Thymus (tissue), 11 donors: Measurements from ENCODE around the gene PCDHA7. TPM values are rescaled to one million over a fixed set of nuclear protein-coding genes. Genes with fewer than 3 reads are reported as not detected.

Experiments
- DNase-seq, 9 donors: peaks; one replicate each; pipeline ENCODE4 v3.0.0-alpha.2; 2013; ENCODE audit warnings: low spot score in 9 of 9, low read depth in 6 of 9, missing footprints in 1 of 9
- H3K27ac ChIP-seq, 2 donors: one replicate each; pipeline ENCODE4 v1.5.1; 2013; ENCODE audit warnings: control low read depth in 1 of 2, low read depth in 1 of 2, low read length in 1 of 2, mild to moderate bottlenecking in 1 of 2, moderate library complexity in 1 of 2
- H3K27me3 ChIP-seq, 2 donors: one replicate each; pipeline ENCODE4 v1.5.1; 2013; ENCODE audit warnings: low read length in 1 of 2; ENCODE audit not compliant: control insufficient read depth in 2 of 2, insufficient read depth in 1 of 2
- H3K36me3 ChIP-seq, 2 donors: one replicate each; pipeline ENCODE4 v1.5.1; 2013; ENCODE audit warnings: low read length in 1 of 2, mild to moderate bottlenecking in 1 of 2, moderate library complexity in 1 of 2; ENCODE audit not compliant: control insufficient read depth in 2 of 2, insufficient read depth in 2 of 2
- H3K4me1 ChIP-seq, 2 donors: one replicate each; pipeline ENCODE4 v1.5.1; 2013; ENCODE audit warnings: low read length in 2 of 2; ENCODE audit not compliant: control insufficient read depth in 2 of 2, insufficient read depth in 2 of 2
- H3K4me3 ChIP-seq, 2 donors: one replicate each; pipeline ENCODE4 v1.5.1; 2013; ENCODE audit warnings: low read length in 2 of 2, control low read depth in 1 of 2, mild to moderate bottlenecking in 1 of 2
- H3K9me3 ChIP-seq, 2 donors: one replicate each; pipeline ENCODE4 v1.5.1; 2013; ENCODE audit warnings: low read length in 1 of 2, mild to moderate bottlenecking in 1 of 2; ENCODE audit not compliant: control insufficient read depth in 2 of 2, insufficient read depth in 1 of 2
- WGBS: extraction: QIAGEN DNeasy Blood & Tissue Kit; methylation state at CpG from one replicate; pipeline ENCODE4 v1.1.7; 2013; 5-methylcytosine and 5-hydroxymethylcytosine counted together
- polyA plus RNA-seq: library from polyadenylated mRNA; stranded (reverse); fragments of 200-250 nt; gene quantifications from one replicate; pipeline ENCODE4 v1.2.3, GENCODE V29; 2013
- total RNA-seq: library from RNA; stranded (reverse); fragments of 120-200 nt; gene quantifications from one replicate; pipeline ENCODE4 v1.2.4, GENCODE V29; 2013
- donor health status: healthy.

The PCDHA7 gene
- total and polyA plus RNA-seq, 2 donors, result under 0.01 to 0.02 TPM

DNA sequence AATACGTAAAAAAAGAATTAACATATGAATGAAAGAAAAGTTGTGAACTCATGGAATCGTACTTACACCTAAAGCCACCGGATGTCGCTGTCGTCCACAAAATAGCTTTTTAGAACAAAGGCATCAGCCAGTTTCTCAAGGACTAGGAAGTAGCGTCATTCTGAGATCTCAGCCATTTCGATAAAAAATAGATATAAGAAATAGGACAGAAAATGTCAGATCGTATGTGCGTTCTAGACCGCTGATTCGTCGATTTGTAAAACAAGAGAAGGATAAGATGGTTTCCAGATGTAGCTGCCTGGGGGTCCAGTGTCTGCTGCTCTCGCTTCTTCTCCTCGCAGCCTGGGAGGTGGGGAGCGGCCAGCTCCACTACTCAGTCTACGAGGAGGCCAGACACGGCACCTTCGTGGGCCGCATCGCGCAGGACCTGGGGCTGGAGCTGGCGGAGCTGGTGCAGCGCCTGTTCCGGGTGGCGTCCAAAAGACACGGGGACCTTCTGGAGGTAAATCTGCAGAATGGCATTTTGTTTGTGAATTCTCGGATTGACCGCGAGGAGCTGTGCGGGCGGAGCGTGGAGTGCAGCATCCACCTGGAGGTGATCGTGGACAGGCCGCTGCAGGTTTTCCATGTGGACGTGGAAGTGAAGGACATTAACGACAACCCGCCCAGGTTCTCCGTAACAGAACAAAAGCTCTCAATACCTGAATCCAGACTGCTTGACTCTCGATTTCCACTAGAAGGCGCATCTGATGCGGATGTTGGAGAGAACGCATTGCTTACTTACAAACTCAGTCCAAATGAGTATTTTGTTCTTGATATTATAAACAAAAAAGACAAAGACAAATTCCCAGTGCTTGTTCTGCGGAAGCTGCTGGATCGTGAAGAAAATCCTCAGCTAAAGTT, 22.0 kb downstream of the PCDHA7 start, which contains the start of gene PCDHA10:
Gene PCDHA10, plus strand, starts transcription at position 126 of the 903 bp plus-strand sequence. Its CDS starts 152 bp downstream, at position 278.
- Histone ChIP-seq H3K4me1 (no peaks in the 10 kb centered on the region), H3K27ac (no peak within 1 kb of the TSS), H3K9me3 (peaks cover 0 to 17% of the 10 kb centered on the region in 2 donors), H3K4me3 (no peak within 1 kb of the TSS), H3K36me3 (no peaks in the 10 kb centered on the region), H3K27me3 (peaks cover 0 to 2% of the 10 kb centered on the region in 2 donors)
- 36% methylated on average over 44 of the region's 44 CpGs for WGBS
- DNase-seq, result no peak

DNA sequence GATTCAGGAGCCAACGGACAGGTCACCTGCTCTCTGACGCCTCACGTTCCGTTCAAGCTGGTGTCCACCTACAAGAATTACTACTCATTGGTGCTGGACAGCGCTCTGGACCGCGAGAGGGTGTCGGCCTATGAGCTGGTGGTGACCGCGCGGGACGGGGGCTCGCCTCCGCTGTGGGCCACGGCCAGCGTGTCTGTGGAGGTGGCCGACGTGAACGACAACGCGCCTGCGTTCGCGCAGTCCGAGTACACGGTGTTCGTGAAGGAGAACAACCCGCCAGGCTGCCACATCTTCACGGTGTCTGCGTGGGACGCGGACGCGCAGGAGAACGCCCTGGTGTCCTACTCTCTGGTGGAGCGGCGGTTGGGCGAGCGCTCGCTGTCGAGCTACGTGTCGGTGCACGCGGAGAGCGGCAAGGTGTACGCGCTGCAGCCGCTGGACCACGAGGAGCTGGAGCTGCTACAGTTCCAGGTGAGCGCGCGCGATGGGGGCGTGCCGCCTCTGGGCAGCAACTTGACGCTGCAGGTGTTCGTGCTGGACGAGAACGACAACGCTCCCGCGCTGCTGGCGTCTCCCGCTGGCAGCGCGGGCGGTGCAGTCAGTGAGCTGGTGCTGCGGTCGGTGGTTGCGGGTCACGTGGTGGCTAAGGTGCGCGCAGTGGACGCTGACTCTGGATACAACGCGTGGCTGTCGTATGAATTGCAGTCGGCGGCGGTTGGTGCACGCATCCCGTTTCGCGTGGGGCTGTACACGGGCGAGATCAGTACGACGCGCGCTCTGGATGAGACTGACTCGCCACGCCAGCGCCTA, 23.3 kb downstream of the PCDHA7 start:
- Histone ChIP-seq H3K27me3 (peaks cover 0 to 2% of the 10 kb centered on the region in 2 donors), H3K4me3 (no peak overlapping the region), H3K4me1 (no peaks in the 10 kb centered on the region), H3K9me3 (peaks cover under 1 to 25% of the 10 kb centered on the region in 2 donors), H3K27ac (no peak overlapping the region), H3K36me3 (no peaks in the 10 kb centered on the region)
- WGBS, result 68% methylated on average over 94 of the region's 94 CpGs
- no peak for DNase-seq

DNA sequence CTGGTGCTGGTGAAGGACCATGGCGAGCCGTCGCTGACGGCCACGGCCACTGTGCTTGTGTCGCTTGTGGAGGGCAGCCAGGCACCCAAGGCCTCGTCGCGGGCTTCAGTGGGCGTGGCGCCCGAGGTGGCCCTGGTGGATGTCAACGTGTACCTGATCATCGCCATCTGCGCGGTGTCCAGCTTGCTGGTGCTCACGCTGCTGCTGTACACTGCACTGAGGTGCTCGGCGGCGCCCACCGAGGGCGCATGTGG, 23.8 kb downstream of the PCDHA7 start:
- DNase-seq, result no peak
- H3K4me1 ChIP-seq, result no peaks in the 10 kb centered on the region
- H3K4me3 ChIP-seq, result no peak overlapping the region
- 63% methylated on average over 22 of the region's 22 CpGs for WGBS
- no peaks in the 10 kb centered on the region for H3K36me3 ChIP-seq
- peaks cover 0 to 4% of the 10 kb centered on the region in 2 donors for H3K27me3 ChIP-seq
- no peak overlapping the region for H3K27ac ChIP-seq
- H3K9me3 ChIP-seq, result peaks cover 3 to 30% of the 10 kb centered on the region in 2 donors

DNA sequence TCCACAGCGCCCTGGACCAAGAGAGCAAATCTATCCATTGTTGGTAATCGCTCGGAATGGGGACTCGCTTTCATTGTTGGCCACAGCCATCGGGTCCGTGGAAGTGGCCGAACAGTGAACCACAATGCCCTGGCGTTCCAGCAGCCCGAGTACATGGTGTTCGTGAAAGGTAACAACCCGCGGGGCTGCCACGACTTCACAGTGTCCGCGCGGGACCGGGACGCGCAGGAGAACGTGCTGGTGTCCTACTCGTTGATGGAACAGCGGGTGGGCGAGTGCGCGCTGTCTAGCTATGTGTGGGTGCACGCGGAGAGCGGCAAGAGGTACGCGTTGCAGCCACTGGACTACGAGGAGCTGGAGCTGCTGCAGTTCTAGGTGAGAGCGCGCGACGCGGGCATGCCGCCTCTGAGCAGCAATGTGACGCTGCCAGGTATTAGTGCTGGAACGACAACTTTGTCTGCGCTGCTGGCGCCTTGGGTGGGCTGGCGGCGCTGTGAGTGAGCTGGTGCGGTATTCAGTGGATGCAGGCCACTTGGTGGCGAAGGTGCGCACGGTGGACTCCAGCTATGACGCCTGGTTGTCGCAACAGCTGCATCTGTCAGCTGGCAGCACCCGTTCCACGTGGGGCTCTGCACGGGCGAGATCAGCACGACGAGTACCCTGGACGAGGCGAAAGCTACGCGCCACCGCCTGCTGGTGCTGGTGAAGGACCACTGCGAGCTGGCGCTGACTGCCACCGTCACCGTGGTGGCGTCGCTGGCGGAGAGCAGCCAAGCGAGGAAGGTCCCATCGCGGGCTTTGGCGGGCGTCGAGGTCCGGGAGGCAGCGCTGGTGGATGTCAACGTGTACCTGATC, 28.6 kb downstream of the PCDHA7 start:
- peaks cover 0 to 2% of the 10 kb centered on the region in 2 donors for H3K27me3 ChIP-seq
- no peak overlapping the region for H3K4me3 ChIP-seq
- DNase-seq, result no peak
- WGBS, result 59% methylated on average over 76 of the region's 76 CpGs
- no peaks in the 10 kb centered on the region for H3K36me3 ChIP-seq
- no peak overlapping the region for H3K27ac ChIP-seq
- peaks cover 4 to 27% of the 10 kb centered on the region in 2 donors for H3K9me3 ChIP-seq
- no peaks in the 10 kb centered on the region for H3K4me1 ChIP-seq

DNA sequence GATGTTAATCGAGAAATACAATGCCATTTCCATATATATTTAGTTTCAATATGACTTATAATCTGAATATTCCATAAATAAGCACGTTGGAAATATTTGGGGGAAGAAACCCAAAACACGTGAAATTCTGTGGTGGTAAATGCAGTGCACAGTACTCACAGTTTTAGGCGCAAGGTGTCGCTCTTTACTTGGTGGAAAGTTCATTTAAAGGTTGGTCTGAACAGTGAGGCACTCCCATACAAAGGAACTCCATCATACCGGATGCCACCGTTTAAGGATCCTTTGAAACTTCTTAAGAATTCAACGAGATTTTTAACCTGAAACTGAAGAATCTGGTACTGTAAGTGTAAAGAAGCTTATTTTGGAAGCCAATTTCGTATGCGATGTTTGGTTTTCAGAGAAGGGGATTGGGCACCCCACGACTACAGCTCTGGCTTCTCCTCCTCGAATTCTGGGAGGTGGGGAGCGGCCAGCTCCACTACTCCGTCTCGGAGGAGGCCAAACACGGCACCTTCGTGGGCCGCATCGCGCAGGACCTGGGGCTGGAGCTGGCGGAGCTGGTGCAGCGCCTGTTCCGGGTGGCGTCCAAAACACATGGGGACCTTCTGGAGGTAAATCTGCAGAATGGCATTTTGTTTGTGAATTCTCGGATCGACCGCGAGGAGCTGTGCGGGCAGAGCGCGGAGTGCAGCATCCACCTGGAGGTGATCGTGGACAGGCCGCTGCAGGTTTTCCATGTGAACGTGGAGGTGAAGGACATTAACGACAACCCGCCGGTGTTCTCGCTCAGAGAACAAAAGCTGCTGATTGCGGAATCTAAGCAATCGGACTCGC, 34.9 kb downstream of the PCDHA7 start, which contains the start of gene PCDHA11:
Gene PCDHA11, plus strand, starts transcription at position 237 of the 834 bp plus-strand sequence. Its CDS starts 147 bp downstream, at position 384.
- Histone ChIP-seq H3K4me1 (no peaks in the 10 kb centered on the region), H3K27me3 (peaks cover 0 to 7% of the 10 kb centered on the region in 2 donors), H3K9me3 (peaks cover 7 to 23% of the 10 kb centered on the region in 2 donors), H3K4me3 (no peak within 1 kb of the TSS), H3K36me3 (no peaks in the 10 kb centered on the region), H3K27ac (no peak within 1 kb of the TSS)
- WGBS, result 21% methylated on average over 41 of the region's 41 CpGs
- no peak for DNase-seq

DNA sequence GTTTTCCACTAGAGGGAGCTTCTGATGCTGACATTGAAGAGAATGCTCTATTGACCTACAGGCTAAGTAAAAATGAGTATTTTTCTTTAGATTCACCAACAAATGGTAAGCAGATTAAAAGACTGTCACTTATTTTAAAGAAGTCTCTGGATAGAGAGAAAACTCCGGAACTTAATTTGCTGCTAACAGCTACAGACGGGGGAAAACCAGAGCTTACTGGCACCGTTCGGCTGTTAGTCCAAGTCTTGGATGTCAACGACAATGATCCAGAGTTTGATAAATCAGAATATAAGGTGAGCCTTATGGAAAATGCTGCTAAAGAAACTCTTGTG, 35.5 kb downstream of the PCDHA7 start:
- H3K4me3 ChIP-seq, result no peak overlapping the region
- DNase-seq, result no peak
- peaks cover 0 to 7% of the 10 kb centered on the region in 2 donors for H3K27me3 ChIP-seq
- no peaks in the 10 kb centered on the region for H3K4me1 ChIP-seq
- H3K27ac ChIP-seq, result no peak overlapping the region
- no peaks in the 10 kb centered on the region for H3K36me3 ChIP-seq
- peaks cover 7 to 23% of the 10 kb centered on the region in 2 donors for H3K9me3 ChIP-seq
- WGBS, result 54% methylated on average over 5 of the region's 5 CpGs

DNA sequence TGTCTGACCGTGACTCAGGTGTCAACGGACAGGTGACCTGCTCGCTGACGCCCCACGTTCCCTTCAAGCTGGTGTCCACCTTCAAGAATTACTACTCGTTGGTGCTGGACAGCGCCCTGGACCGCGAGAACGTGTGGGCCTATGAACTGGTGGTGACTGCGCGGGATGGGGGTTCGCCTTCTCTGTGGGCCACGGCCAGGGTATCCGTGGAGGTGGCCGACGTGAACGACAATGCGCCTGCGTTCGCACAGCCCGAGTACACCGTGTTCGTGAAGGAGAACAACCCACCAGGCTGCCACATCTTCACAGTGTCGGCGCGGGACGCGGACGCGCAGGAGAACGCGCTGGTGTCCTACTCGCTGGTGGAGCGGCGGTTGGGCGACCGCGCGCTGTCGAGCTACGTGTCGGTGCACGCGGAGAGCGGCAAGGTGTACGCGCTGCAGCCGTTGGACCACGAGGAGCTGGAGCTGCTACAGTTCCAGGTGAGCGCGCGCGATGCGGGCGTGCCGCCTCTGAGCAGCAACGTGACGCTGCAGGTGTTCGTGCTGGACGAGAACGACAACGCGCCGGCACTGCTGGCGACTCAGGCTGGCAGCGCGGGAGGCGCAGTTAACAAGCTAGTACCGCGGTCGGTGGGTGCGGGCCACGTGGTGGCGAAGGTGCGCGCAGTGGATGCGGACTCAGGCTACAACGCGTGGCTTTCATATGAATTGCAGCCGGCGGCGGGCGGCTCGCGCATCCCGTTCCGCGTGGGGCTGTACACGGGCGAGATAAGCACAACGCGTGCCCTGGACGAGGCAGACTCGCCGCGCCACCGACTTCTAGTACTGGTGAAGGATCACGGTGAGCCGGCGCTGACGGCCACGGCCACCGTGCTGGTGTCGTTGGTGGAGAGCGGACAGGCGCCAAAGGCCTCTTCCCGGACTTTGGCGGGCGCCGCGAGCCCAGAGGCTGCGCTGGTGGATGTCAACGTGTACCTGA, 36.4 kb downstream of the PCDHA7 start:
- Histone ChIP-seq H3K27ac (no peak overlapping the region), H3K4me3 (no peak overlapping the region), H3K27me3 (peaks cover 0 to 11% of the 10 kb centered on the region in 2 donors), H3K9me3 (peaks cover 7 to 27% of the 10 kb centered on the region in 2 donors), H3K4me1 (no peaks in the 10 kb centered on the region), H3K36me3 (no peaks in the 10 kb centered on the region)
- no peak for DNase-seq
- 60% methylated on average over 114 of the region's 114 CpGs for WGBS
